Measurements from ENCODE around the gene ACTBL2.

DNA sequence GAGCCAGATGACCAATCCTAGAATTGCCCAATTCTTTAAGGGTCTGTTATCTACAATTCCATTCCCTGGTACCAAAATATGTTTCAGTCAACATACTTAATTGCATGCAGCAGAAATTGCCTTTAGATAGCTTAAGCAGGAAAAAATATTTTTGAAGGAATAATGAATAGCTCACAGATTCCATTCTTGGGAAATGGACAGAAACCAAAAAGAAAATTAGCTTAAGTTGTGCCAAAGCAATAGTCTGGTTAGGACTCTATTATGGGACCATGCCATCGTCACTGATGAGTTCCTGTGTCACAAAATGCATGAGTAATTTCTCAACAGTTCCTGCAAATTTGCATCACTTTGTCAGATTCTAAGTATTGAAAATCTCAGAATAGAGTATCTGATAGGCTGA is 12.3 kb downstream of the ACTBL2 start:
- no peak for TF ChIP-seq POLR2A (IDR thresholded peaks at IDR 0.05)
- TF ChIP-seq, protein P1, sequence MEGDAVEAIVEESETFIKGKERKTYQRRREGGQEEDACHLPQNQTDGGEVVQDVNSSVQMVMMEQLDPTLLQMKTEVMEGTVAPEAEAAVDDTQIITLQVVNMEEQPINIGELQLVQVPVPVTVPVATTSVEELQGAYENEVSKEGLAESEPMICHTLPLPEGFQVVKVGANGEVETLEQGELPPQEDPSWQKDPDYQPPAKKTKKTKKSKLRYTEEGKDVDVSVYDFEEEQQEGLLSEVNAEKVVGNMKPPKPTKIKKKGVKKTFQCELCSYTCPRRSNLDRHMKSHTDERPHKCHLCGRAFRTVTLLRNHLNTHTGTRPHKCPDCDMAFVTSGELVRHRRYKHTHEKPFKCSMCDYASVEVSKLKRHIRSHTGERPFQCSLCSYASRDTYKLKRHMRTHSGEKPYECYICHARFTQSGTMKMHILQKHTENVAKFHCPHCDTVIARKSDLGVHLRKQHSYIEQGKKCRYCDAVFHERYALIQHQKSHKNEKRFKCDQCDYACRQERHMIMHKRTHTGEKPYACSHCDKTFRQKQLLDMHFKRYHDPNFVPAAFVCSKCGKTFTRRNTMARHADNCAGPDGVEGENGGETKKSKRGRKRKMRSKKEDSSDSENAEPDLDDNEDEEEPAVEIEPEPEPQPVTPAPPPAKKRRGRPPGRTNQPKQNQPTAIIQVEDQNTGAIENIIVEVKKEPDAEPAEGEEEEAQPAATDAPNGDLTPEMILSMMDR (IDR thresholded peaks at IDR 0.05), result no peak

Measured in breast epithelium (tissue), 3 donors.